GM21423 (cell line): ENCODE results near the gene ABCA13.

Experiments
- ATAC-seq: cut with Tn5 transposase; IDR thresholded peaks from one replicate; pipeline ENCODE4 v1.9.1; 2021; ENCODE audit warnings: mild to moderate bottlenecking, moderate library complexity; ENCODE audit not compliant: unreplicated experiment

ABCA13 gene

GRCh38 chr7:48224042-48224441 lies 52.8 kb downstream of the ABCA13 start:
- peak; percentile 46 for ATAC-seq

GRCh38 chr7:48225101-48225500 lies 53.8 kb downstream of the ABCA13 start:
- no peak for ATAC-seq

GRCh38 chr7:48237354-48237753 lies 66.1 kb downstream of the ABCA13 start:
- ATAC-seq: no peak

GRCh38 chr7:48242846-48243245 lies 71.6 kb downstream of the ABCA13 start:
- ATAC-seq: no peak

GRCh38 chr7:48244864-48245271 lies 73.6 kb downstream of the ABCA13 start:
- no peak for ATAC-seq

- ATAC-seq: peak; percentile 80
Observed at GRCh38 chr7:48245751-48246472, 74.7 kb downstream of the ABCA13 start.

- no peak for ATAC-seq
Observed at GRCh38 chr7:48249166-48249565, 77.9 kb downstream of the ABCA13 start.

- no peak for ATAC-seq
Observed at GRCh38 chr7:48250441-48250951, 79.2 kb downstream of the ABCA13 start.

GRCh38 chr7:48251766-48252165 lies 80.5 kb downstream of the ABCA13 start:
- peak; percentile 84 for ATAC-seq

GRCh38 chr7:48252995-48253394 lies 81.7 kb downstream of the ABCA13 start:
- ATAC-seq: no peak

GRCh38 chr7:48255046-48255445 lies 83.8 kb downstream of the ABCA13 start:
- ATAC-seq: peak; percentile 47

GRCh38 chr7:48259463-48260280 lies 88.4 kb downstream of the ABCA13 start:
- no peak for ATAC-seq

GRCh38 chr7:48261696-48262095 lies 90.4 kb downstream of the ABCA13 start:
- ATAC-seq: no peak

- ATAC-seq: no peak
Observed at GRCh38 chr7:48262606-48263310, 91.5 kb downstream of the ABCA13 start.

GRCh38 chr7:48263311-48263650 lies 92.0 kb downstream of the ABCA13 start:
- ATAC-seq: no peak

GRCh38 chr7:48269066-48269465 lies 97.8 kb downstream of the ABCA13 start:
- ATAC-seq: no peak

GRCh38 chr7:48274662-48275061 lies 103.4 kb downstream of the ABCA13 start:
- ATAC-seq: no peak

- no peak for ATAC-seq
Observed at GRCh38 chr7:48279420-48279819, 108.2 kb downstream of the ABCA13 start.

GRCh38 chr7:48280100-48280499 lies 108.8 kb downstream of the ABCA13 start:
- no peak for ATAC-seq

GRCh38 chr7:48285373-48285772 lies 114.1 kb downstream of the ABCA13 start:
- ATAC-seq: no peak

- no peak for ATAC-seq
Observed at GRCh38 chr7:48286836-48287235, 115.6 kb downstream of the ABCA13 start.
